ENCODE results near the gene CCR8.

- TF ChIP-seq CTCF (IDR thresholded peaks at IDR 0.05) (no peak), POLR2A (IDR thresholded peaks at IDR 0.05) (no peak)
Observed at GRCh38 chr3:39327746-39328349, 1.7 kb upstream of the CCR8 start.
